GM10266 (cell line): ENCODE measurements around the gene SMKR1.

Experiments used
- DNase-seq: peaks from one replicate; pipeline ENCODE4 v3.0.0; 2012; ENCODE audit errors: extremely low spot score
- CTCF ChIP-seq: IDR thresholded peaks from 2 replicates; pipeline ENCODE4 v1.5.1; 2012; ENCODE audit warnings: mild to moderate bottlenecking, low read depth; ENCODE audit not compliant: control insufficient read depth, insufficient read depth; ENCODE audit errors: missing control alignments

SMKR1 gene

DNA sequence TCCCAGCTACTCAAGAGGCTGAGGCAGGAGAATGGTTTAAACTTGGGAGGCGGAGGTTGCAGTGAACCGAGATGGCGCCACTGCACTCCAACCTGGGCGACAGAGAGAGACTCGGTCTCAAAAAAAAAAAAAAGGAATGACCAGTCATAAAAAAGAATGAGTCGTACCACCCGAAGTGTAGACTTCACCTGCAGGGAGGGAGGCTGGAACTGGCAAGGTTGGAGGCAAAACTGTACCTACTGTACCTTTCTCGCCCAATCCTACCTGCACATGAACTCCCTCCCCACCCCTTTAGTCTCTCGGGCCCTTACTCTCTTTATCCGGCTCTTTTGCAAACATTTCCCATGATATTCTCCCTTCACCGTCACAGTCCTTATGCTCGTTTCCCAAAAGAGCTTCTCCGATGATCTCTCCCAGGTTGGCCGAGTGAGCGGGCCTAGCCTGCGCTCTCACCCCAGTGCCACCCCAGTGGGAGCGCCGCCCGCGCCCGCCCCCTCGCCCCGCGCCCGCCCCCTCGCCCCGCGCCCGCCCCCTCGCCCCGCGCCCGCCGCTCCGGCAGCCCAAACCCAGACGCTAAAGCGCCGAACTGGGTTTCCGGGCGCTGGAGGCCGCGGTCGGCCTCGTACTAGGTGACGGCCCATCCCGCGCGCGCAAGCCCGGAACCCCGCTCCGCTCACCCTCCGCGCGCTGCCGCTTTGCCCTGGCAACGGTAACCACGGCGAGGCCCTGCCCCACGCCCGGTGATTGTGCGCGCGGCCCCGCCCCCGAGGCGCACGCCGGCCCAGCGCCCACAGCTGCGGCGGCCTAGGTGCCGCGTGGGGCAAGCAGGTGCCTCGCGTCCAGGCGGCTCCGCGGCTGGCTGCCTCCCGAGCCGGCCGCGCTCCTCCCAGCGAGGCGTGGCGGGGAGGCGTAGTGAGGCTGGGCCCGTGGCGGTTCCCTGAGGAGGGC is at the start of gene SMKR1:
Gene SMKR1 (plus strand): TSS at position 772 of the 948 bp plus-strand sequence. CDS start 294 bp downstream, outside the sequence.
- peak; percentile 97 for DNase-seq
- no peak for TF ChIP-seq CTCF

DNA sequence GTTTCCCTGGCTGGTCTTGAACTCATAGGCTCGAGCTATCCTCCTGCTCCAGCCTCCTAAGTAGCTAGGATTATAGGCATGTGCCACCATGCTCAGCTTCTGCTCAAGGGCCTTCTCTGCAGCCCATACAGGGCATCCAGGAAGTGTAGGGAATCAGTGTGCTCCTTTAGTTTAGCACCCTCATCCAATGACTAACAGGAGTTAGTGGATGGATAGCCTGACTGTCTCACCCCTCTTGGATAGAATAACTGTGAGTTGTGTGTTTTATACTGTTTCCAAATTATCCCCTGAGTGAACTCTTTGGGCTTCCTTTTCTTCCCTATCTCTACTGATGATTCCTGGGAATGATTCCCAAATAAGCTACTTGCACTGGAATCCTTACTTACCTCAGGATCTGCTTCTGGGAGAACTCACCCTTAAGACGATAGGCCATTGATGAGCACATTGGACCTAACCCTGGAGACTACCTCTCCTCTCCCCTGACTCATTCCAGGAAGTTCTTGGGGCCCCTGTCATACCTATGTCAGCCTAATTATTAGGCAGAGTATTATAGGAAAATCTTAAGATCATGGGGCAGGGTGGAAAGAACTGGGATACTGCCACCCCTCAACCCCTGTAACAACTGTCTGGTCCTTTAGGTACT is 49.6 kb upstream of the SMKR1 start:
- no peak for DNase-seq
- no peak for TF ChIP-seq CTCF

DNA sequence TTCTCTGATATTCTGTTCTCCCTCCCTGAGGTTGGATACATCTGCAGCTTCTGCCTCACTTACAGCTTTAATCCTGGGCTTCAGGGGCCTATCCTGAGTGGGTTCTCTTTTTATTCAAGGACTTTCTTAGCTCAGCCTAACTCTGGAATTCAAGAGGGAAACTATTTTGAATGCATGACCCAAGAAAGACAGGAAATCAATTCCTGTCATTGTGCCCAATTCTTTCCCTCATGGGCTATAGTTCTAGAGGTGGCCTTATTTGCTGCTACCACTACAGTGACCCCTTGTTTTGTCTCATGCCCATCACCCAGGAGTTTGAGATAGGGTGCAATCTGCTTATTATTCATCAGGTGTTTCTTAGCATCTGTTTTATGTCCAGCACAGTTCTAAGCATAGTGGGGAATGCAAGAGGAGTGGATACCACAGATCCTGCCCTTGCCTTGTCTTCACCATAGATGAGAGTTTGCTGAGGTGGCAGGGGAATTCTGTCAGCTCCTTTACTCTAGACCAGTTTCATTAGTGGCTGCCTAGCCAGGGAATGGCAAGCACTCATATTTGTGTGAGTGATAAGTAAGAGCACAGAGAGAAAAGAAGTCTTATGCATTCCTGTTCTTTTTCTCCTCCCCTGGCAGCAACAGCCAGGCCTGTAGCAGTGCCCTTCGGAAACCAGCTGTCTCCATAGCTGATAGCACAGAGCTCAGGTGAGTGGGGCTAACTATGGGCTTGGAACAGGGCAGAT is 48.7 kb upstream of the SMKR1 start:
- no peak for DNase-seq
- TF ChIP-seq CTCF, result no peak

DNA sequence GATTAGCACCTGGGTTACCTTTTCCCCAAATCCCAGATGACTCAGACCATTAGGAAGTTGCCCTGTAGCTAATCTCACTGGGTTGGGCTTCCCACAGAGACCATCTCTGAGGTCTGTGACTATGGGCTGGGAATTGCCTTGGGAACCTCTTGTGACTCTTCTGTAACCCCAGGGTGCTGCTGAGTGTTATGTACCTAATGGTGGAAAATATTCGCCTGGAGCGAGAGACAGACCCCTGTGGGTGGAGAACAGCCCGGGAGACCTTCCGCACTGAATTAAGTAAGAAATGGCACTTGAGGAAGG is 48.1 kb upstream of the SMKR1 start:
- DNase-seq, result no peak
- TF ChIP-seq CTCF, result no peak

GRCh38 chr7:129456421-129456820 is 45.9 kb upstream of the SMKR1 start:
- no peak for DNase-seq

DNA sequence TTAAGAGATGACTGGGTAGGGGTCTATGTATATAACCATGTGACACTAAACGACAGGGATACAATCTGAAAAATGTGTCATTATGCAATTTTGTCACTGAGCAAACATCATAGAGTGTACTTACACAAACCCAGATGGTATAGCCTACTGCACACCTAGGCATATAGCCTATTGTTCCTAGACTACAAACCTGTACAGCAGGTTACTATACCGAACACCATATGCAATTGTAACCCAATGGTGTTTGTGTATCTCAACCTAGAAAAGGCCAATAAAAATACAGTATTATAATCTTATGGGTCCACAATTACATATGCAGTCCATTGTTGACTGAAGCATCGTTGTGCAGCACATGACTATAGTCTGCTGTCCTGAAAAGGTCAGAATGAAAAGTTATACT is 45.2 kb upstream of the SMKR1 start:
- no peak for DNase-seq
- TF ChIP-seq CTCF, result no peak

More at GRCh38 chr7:129456421-129456820, 45.9 kb upstream of the SMKR1 start:
- TF ChIP-seq CTCF, result no peak
